Stomach (tissue), 4 donors: ENCODE data around the gene PTPN14.

Experiments
- CTCF ChIP-seq, 7 experiments: fragments of 450-650 bp in 4 of 7; fragments of 200-600 bp in 3 of 7; sonication (generic) in 3 of 7; IDR thresholded peaks; one replicate each; pipeline ENCODE4 v1.5.1; 2016 to 2019; ENCODE audit warnings: antibody characterized with exemption in 7 of 7, control low read depth in 2 of 7, mild to moderate bottlenecking in 1 of 7
- EP300 ChIP-seq: sonication (generic); formaldehyde crosslinking; IDR thresholded peaks from one replicate; pipeline ENCODE4 v1.6.1; 2017; ENCODE audit warnings: antibody characterized with exemption
- POLR2A ChIP-seq, 4 donors: fragments of 450-650 bp; IDR thresholded peaks; one replicate each; pipeline ENCODE4 v1.6.1; 2016; ENCODE audit warnings: antibody characterized with exemption in 4 of 4, control low read depth in 2 of 4, mild to moderate bottlenecking in 1 of 4, moderate library complexity in 1 of 4
- POLR2AphosphoS5 ChIP-seq, 3 donors: sonication (generic); formaldehyde crosslinking; IDR thresholded peaks; one replicate each; pipeline ENCODE4 v1.6.1; 2016; ENCODE audit warnings: antibody characterized with exemption in 3 of 3

GRCh38 chr1:214370615-214371014 is 180.8 kb downstream of the PTPN14 start:
- TF ChIP-seq CTCF (IDR thresholded peaks at IDR 0.05) (no peak), POLR2AphosphoS5 (IDR thresholded peaks at IDR 0.05) (no peak), POLR2A (IDR thresholded peaks at IDR 0.05) (no peak), EP300 (no peak)
